Measurements from ENCODE around the gene SEMA6B. TPM values are rescaled to one million over a fixed set of nuclear protein-coding genes. Genes with fewer than 3 reads are reported as not detected.
A peak's percentile ranks its signal among the peaks of the same experiment; 100 is the strongest.

SEMA6B gene
- total RNA-seq, 1 experiment from 2014 or later: 38.4 TPM

- H3K4me2 ChIP-seq (ENCODE audit: insufficient read depth, insufficient read length, low read length): peak overlapping the region; percentile 61
- no peak overlapping the region for H3K56ac ChIP-seq (ENCODE audit: insufficient read length, low read depth, low read length)
- H2BK20ac ChIP-seq (ENCODE audit: low read depth, low read length, poor library complexity, severe bottlenecking): no peak overlapping the region
- no peak overlapping the region for H3K23ac ChIP-seq (ENCODE audit: insufficient read length, low read depth, low read length)
- WGBS (ENCODE audit: extremely low coverage, insufficient read length, low lambda C conversion rate): no CpG with 5 or more reads among the region's 49 CpGs
- peaks cover 4% of the 10 kb centered on the region for H3K79me1 ChIP-seq (ENCODE audit: insufficient read depth, low read depth, low read length, poor library complexity, severe bottlenecking)
- Mint-ChIP-seq H3K4me1 (peaks cover 8 to 40% of the 10 kb centered on the region in 2 experiments), H3K9me3 (peaks cover 0 to 2% of the 10 kb centered on the region in 2 experiments; a peak in 1 of 5 replicates), H3K27me3 (ENCODE audit: low read depth) (peaks cover 67% of the 10 kb centered on the region), H3K27ac (no peak overlapping the region), H3K36me3 (ENCODE audit: insufficient read depth in 1 of 3, low read depth in 3 of 3) (no peaks in the 10 kb centered on the region), H3K4me3 (peak overlapping the region; percentile 60 to 82)
- TF ChIP-seq CTCF (conservative IDR thresholded peaks at IDR 0.05): no peak
- H4K8ac ChIP-seq (replicated peaks; ENCODE audit: insufficient read length, low read depth, low read length): no peak overlapping the region
- H4K20me1 ChIP-seq (ENCODE audit: control insufficient read depth, insufficient read depth, insufficient read length): no peaks in the 10 kb centered on the region
- H3K23me2 ChIP-seq (ENCODE audit: insufficient read length, low read depth, low read length, poor library complexity, severe bottlenecking): peaks cover 3% of the 10 kb centered on the region
- no peak overlapping the region for H3K27ac ChIP-seq (ENCODE audit: insufficient read length, low read depth, low read length)
- H2AK5ac ChIP-seq (ENCODE audit: insufficient read length, low read length): no peak overlapping the region
- no peak overlapping the region for H2BK5ac ChIP-seq (ENCODE audit: insufficient read length, low read length)
- no peak overlapping the region for H3T11ph ChIP-seq (ENCODE audit: low read length)
- H3K27me3 ChIP-seq (ENCODE audit: insufficient read depth, low read length): no peaks in the 10 kb centered on the region; the same call in 1 of the 2 replicates
- peak overlapping the region; percentile 67 for H3K14ac ChIP-seq (ENCODE audit: insufficient read depth, low read length)
- no peak overlapping the region for H2BK120ac ChIP-seq (ENCODE audit: low read depth, low read length, poor library complexity, severe bottlenecking)
- H3K4me1 ChIP-seq (ENCODE audit: insufficient read depth, low read length): no peaks in the 10 kb centered on the region
- H4K91ac ChIP-seq (ENCODE audit: insufficient read length, low read depth, low read length): no peak overlapping the region
- H2BK12ac ChIP-seq (ENCODE audit: insufficient read length, low read depth, low read length): no peak overlapping the region
- H3K79me2 ChIP-seq (ENCODE audit: insufficient read depth, low read length): no peaks in the 10 kb centered on the region
- no peak overlapping the region for H3K9ac ChIP-seq (ENCODE audit: extremely low read depth, insufficient read length, low read length)
- H2AFZ ChIP-seq (ENCODE audit: low read length): no peak overlapping the region
- peak; percentile 67 for DNase-seq
- no peak overlapping the region for H4K5ac ChIP-seq (ENCODE audit: insufficient read length, low read depth, low read length)
- H3K4ac ChIP-seq (ENCODE audit: low read depth, low read length): no peak overlapping the region
- no peak overlapping the region for H2BK15ac ChIP-seq (ENCODE audit: low read depth, low read length)
- H3K9me3 ChIP-seq (ENCODE audit: control insufficient read depth, low read depth, low read length): no peaks in the 10 kb centered on the region
- H3K18ac ChIP-seq (ENCODE audit: insufficient read length, low read depth, low read length): no peak overlapping the region
Measured at GRCh38 chr19:4583961-4584669, 24.6 kb upstream of the SEMA6B start.

Measured in H9 (cell line).